Activated CD4-positive, CD25-positive, alpha-beta regulatory T cell treated with anti-CD3 and anti-CD28 coated beads, Interleukin-2, amount 50 U/mL, for 72 hours (primary cell): ENCODE measurements around the gene PPP1R3D.

Experiments
- DNase-seq: peaks from one replicate; pipeline ENCODE4 v3.0.0; 2021

Gene PPP1R3D

GRCh38 chr20:59948212-59948611 is 8.1 kb upstream of the PPP1R3D start:
- DNase-seq, result no peak

DNA sequence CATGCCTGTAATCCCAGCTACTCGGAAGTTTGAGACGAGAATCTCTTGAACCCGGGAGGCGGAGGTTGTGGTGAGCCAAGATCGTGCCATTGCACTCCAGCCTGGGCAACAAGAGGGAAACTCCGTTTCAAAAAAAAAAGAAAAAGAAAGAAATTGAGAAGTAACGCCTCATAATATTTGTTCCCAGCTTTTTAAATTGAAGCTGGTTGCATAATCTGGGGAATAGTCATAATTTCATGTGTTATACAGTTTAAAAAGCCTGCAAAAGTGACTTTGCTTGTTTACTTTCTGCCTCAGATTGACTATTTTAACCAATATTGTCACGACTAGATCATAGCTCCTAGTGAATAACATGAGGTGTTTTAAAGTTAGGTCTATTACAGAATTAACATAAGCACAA is 7.3 kb upstream of the PPP1R3D start:
- DNase-seq, result no peak

- no peak for DNase-seq
These were observed 5.6 kb upstream of the PPP1R3D start for GRCh38 chr20:59945731-59946130.

DNA sequence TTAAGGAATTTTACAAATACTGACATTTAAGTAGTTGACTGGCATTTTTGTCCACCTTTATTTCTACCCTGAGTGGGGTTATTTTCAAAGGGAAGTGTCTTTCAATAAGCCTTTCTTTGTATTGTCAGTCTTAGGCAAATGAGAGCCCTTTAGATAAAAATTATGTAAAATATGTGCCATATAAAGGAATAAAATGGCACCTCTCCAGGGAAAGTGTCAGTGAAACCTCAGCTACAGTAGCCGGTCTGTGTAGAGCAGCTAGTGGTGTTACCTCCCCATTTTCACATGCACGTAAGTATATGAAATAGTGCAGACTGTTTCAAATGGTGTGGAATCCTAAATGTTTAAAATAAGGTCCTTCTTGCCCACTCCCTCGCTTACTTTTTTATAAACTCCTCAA is 5.1 kb upstream of the PPP1R3D start:
- no peak for DNase-seq

DNA sequence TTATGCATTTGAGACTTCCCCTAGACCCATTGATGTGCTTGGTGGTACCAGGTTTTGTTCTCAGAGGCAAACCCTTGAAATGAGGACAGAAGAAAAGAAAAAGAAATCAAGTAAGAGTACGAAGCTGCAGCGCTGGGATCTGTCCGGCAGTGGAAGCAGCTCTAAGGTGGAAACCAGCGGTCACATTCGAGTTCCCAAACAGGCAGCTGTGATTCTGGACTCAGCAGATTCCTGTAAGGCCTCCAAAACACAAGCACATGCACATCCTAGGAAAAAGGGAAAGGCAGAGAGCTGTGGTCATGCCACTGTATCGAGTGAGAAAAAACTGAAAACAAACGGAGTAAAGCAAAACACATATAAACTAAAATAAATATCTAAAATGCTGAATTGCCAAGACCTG is 4.6 kb upstream of the PPP1R3D start:
- DNase-seq, result no peak

- no peak for DNase-seq
These were observed 2.1 kb upstream of the PPP1R3D start for GRCh38 chr20:59942245-59942644.

GRCh38 chr20:59940956-59941294 is 820 bp upstream of the PPP1R3D start:
- no peak for DNase-seq

DNA sequence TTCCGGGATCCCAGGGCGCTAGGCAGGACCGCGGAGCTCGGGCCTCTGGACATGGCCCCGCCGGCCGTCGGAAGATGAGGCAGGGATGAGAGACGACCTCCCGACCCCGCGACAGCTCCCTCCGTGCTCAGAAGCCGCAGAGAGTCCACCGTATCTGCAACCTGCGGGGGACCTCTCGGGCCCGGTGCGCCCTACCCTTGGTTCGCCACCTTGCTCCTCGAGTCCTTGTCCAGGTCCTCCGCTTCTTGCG is 301 bp downstream of the PPP1R3D start:
- DNase-seq, result no peak

GRCh38 chr20:59939052-59939878 is 840 bp downstream of the PPP1R3D start:
- DNase-seq, result no peak

- no peak for DNase-seq
These were observed 1.4 kb downstream of the PPP1R3D start for GRCh38 chr20:59938696-59939051.

DNA sequence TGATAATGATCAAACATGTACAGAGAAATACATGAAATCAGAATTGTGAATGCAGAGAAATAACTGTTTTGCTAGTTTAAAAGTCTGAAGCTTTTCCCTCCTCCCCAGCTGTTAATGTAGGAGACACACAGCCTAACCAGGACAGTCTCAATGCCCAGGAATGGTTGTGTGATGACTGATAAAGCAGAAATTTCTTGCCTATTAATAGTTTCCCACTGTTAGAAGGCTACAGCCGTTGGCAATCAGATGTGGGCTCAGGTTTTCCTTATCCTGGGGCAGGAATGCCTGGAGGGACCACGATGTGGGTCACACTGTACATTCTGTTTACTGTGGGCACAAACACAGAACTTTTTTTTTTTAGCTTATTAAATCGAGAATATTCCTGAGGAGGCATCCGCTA is 1.9 kb downstream of the PPP1R3D start:
- no peak for DNase-seq

GRCh38 chr20:59937150-59937549 is 3.0 kb downstream of the PPP1R3D start:
- DNase-seq, result no peak

- DNase-seq, result no peak
These were observed 3.7 kb downstream of the PPP1R3D start for GRCh38 chr20:59936409-59936808.

GRCh38 chr20:59935457-59936185 is 4.5 kb downstream of the PPP1R3D start:
- no peak for DNase-seq

DNA sequence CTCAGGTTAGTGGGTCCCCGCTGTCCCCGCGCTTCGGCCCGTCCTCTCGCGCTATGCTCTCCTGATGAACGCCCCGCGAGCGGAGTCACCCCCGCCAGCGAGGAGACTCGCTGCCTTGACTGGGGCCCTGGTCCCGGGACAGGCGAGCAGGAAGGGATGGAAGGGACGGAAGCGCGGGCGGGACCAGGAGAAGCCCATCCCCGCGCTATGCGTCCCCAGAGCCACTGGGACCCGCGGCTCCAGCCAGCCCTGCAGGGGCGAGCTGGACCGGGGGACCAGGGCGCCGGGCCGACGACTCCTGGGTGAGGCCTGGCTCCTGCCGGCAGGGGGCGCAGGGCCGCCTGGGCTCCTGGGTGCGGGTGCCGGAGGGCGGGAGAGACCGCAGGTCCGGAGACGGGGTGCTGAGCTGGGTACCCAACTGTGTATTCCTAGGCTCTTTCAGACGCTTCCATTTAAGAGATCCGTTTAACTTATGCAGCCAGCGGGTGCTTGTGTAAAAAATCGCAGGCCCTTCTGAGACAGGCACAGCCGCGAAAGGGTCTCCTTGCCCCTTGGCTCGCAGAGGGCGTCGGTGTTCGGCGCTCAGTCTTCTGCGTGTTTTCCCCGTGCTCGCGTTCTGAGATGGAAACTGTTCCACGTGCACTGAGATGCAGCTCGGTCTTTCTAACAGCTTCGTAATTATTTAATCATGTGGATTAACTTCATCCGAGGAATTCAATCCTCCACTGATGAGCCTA is 6.1 kb downstream of the PPP1R3D start:
- DNase-seq, result peak; percentile 88

- DNase-seq, result peak; percentile 64
These were observed 6.7 kb downstream of the PPP1R3D start, which contains the start of gene SYCP2 for GRCh38 chr20:59933296-59933848. TSS of gene SYCP2 (minus strand) at chr20:59933637. CDS start at chr20:59922413, 11,224 bp downstream.

DNA sequence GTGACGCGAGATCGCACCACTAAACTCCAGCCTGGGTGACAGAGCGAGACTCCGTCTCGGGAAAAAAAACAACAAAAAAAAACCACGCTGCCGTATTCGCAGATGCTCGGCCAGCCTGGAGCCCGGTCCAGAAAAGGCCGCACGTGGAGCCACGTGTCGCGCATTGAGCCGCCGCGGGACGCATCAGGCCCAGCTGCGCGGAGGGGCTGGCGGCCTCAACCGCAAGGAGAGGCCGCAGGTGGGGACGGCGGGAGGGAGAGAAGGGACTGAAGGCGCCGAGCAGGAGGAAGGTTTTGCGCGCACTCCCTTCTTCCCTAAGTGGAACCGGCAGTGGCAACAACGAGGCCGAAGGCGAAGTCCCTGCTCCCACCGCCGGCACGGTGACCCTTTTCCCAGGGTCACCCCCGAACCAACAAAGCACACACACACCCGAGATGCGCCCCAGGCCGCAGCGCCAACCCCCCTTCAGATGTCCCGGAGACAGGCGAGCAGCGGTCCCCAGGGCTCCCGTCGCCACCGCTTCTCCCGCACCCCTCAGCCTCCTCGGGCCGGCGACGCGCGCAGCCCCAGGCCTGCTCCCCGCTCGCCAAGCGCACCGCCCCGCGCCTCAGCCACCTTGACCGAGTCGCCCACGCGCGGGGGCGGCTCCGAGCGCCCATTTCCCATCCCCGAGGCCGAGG is 7.3 kb downstream of the PPP1R3D start:
- DNase-seq, result no peak

DNA sequence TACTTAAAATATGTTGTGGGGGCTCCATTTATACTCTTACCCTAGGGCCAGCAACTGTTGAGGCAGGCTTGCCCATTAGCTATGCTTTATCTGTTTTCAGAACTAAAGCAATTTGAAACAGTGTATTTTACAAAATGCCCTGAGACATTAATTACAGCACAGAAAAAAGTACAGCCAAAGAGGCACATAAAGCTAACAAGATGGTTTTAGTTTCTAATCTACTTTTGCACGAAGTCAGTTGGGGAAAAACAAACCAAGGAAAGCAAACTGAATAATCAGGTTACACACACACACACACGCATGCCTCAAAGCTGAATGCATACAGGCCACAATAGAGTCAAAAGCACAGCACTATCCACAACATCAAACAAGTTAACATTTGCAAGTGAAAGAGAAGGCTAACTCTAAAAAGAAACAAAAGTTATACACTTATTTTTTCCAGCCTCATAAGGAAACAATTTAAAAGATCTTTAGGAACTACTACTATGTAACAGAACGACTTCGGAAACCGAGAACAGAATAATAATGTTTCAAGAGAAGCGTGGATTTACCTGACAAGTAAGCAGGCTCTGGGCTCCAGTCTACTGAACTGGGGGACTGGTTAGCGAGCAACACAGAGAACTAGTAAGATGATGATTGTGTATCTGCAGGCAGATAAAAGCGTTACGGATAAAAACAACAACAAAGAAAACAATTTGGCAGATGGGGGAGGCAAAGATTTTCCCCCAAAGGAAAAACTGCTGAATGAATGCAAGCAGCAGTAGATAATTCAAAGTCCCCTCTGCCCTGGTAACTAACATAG is 8.4 kb downstream of the PPP1R3D start:
- no peak for DNase-seq

- no peak for DNase-seq
These were observed 14.2 kb downstream of the PPP1R3D start for GRCh38 chr20:59925899-59926298.

- no peak for DNase-seq
These were observed 14.7 kb downstream of the PPP1R3D start for GRCh38 chr20:59925359-59925758.

GRCh38 chr20:59923514-59923913 is 16.6 kb downstream of the PPP1R3D start:
- no peak for DNase-seq

DNA sequence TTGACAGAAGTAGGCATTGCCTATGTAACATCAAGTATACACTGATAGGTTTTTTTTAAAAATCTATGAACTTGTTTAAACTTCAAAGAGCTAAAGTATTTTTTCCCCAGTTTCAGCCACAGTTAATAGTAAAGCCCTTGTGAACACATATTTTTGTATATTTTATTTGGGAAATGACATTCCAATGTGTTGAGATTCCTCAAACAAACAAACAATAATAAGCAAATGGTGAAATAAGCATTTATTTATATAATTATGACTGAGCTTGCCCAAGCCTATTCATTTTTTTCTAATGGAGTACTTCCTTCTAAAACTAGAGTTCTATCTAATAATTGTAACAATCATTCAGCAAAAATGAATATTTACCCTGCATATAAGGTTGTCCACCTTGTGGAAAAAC is 19.2 kb downstream of the PPP1R3D start:
- no peak for DNase-seq
